Measurements from ENCODE around the gene NABP2. TPM values are rescaled to one million over a fixed set of nuclear protein-coding genes. Genes with fewer than 3 reads are reported as not detected.
A peak's percentile ranks its signal among the peaks of the same experiment; 100 is the strongest.

NABP2 gene
- total and polyA plus RNA-seq, 10 donors: 13.4 to 24.6 (median 19.3) TPM

GRCh38 chr12:56208006-56208405 is 16.1 kb upstream of the NABP2 start:
- no peak for TF ChIP-seq POLR2A (IDR thresholded peaks at IDR 0.05)
- TF ChIP-seq POLR2AphosphoS5 (IDR thresholded peaks at IDR 0.05): peak in 2 of 3 donors; percentile 53 to 64
- DNase-seq: no peak
- peak overlapping the region in 4 of 8 donors; percentile 36 to 69 (median 44) for H3K27ac ChIP-seq
- peaks cover 2 to 93% (median 81%) of the 10 kb centered on the region in 6 donors for H3K36me3 ChIP-seq
- intact Hi-C loops (cut with DNase I; ENCODE audit: low total_unique reads): no loop called here
- H3K4me3 ChIP-seq: no peak overlapping the region
- H3K4me1 ChIP-seq: peaks cover 0 to 26% (median 5%) of the 10 kb centered on the region in 6 donors
- H3K27me3 ChIP-seq (replicated peaks in 1 of 7): no peaks in the 10 kb centered on the region
- no peaks in the 10 kb centered on the region for H3K9me3 ChIP-seq
- 51 to 84% (median 68%) methylated on average over 6 of the region's 6 CpGs for WGBS, 5 donors

GRCh38 chr12:56212361-56212760 is 11.8 kb upstream of the NABP2 start:
- Histone ChIP-seq H3K27ac (no peak overlapping the region), H3K4me1 (peaks cover 0 to 23% (median 2%) of the 10 kb centered on the region in 6 donors), H3K4me3 (no peak overlapping the region), H3K9me3 (no peaks in the 10 kb centered on the region), H3K27me3 (replicated peaks in 1 of 7) (no peaks in the 10 kb centered on the region), H3K36me3 (peaks cover 2 to 100% (median 94%) of the 10 kb centered on the region in 6 donors)
- TF ChIP-seq CTCF (IDR thresholded peaks at IDR 0.05 in 8 of 11, conservative IDR thresholded peaks at IDR 0.05 in 3 of 11): no peak
- no peak for TF ChIP-seq POLR2AphosphoS5 (IDR thresholded peaks at IDR 0.05)
- no peak for TF ChIP-seq POLR2A (IDR thresholded peaks at IDR 0.05)
- intact Hi-C loops (cut with DNase I; ENCODE audit: low total_unique reads): no loop called here
- no peak for DNase-seq
- 79 to 94% (median 88%) methylated on average over 1 of the region's 1 CpG for WGBS, 5 donors

- Histone ChIP-seq H3K4me3 (no peak overlapping the region), H3K9me3 (no peaks in the 10 kb centered on the region), H3K36me3 (peaks cover 2 to 94% (median 79%) of the 10 kb centered on the region in 6 donors), H3K4me1 (peaks cover 0 to 27% (median 10%) of the 10 kb centered on the region in 6 donors), H3K27me3 (replicated peaks in 1 of 7) (no peaks in the 10 kb centered on the region), H3K27ac (no peak overlapping the region)
- intact Hi-C loops (cut with DNase I; ENCODE audit: low total_unique reads): no loop called here
- no peak for DNase-seq
- no peak for TF ChIP-seq POLR2AphosphoS5 (IDR thresholded peaks at IDR 0.05)
- no peak for TF ChIP-seq CTCF (IDR thresholded peaks at IDR 0.05 in 8 of 11, conservative IDR thresholded peaks at IDR 0.05 in 3 of 11)
- no peak for TF ChIP-seq POLR2A (IDR thresholded peaks at IDR 0.05)
- 90 to 97% (median 93%) methylated on average over 5 of the region's 5 CpGs for WGBS, 5 donors
These were observed 10.3 kb upstream of the NABP2 start for GRCh38 chr12:56213878-56214277.

- Histone ChIP-seq H3K4me3 (no peak overlapping the region), H3K4me1 (peaks cover 14 to 52% (median 30%) of the 10 kb centered on the region in 6 donors), H3K27ac (no peak overlapping the region), H3K36me3 (peaks cover 2 to 68% (median 54%) of the 10 kb centered on the region in 6 donors), H3K27me3 (replicated peaks in 1 of 7) (no peaks in the 10 kb centered on the region), H3K9me3 (no peaks in the 10 kb centered on the region)
- intact Hi-C loops (cut with DNase I; ENCODE audit: low total_unique reads): no loop called here
- no peak for DNase-seq
- TF ChIP-seq POLR2A (IDR thresholded peaks at IDR 0.05) (no peak), CTCF (IDR thresholded peaks at IDR 0.05 in 8 of 11, conservative IDR thresholded peaks at IDR 0.05 in 3 of 11) (no peak)
- 83 to 93% (median 89%) methylated on average over 3 of the region's 3 CpGs for WGBS, 5 donors
These were observed 7.7 kb upstream of the NABP2 start for GRCh38 chr12:56216461-56216860.
